Cardiac muscle cell (in vitro differentiated cells and primary cell): Measurements from ENCODE around the gene LSM7. TPM values are rescaled to one million over a fixed set of nuclear protein-coding genes. Genes with fewer than 3 reads are reported as not detected.

Experiments
- DNase-seq, 2 donors: peaks; one replicate each; pipeline versions ENCODE4 v3.0.0 to v3.0.0-alpha.2; 2010 to 2017; ENCODE audit warnings: low read depth in 1 of 2, low spot score in 1 of 2
- H3K27ac ChIP-seq: fragments of 200-600 bp; sonication (generic); 2 replicates; pipeline ENCODE4 v1.5.1; 2016
- H3K27me3 ChIP-seq: fragments of 200-600 bp; sonication (generic); 2 replicates; pipeline ENCODE4 v1.6.0; 2016; ENCODE audit warnings: control low read depth
- H3K36me3 ChIP-seq: fragments of 200-600 bp; sonication (generic); 2 replicates; pipeline ENCODE4 v1.5.1; 2016; ENCODE audit warnings: control low read depth
- H3K4me1 ChIP-seq: fragments of 200-600 bp; sonication (generic); 2 replicates; pipeline ENCODE4 v1.8.1; 2017; ENCODE audit warnings: low read depth, mild to moderate bottlenecking, mixed run types
- H3K4me3 ChIP-seq: fragments of 200-600 bp; sonication (generic); 2 replicates; pipeline ENCODE4 v1.5.1; 2016; ENCODE audit warnings: mild to moderate bottlenecking
- H3K9me3 ChIP-seq: fragments of 200-600 bp; sonication (generic); 2 replicates; pipeline ENCODE4 v1.5.1; 2017; ENCODE audit warnings: low read depth, mild to moderate bottlenecking, control low read depth
- polyA plus RNA-seq: library from polyadenylated mRNA; unstranded; fragments of >200 nt; fragmentation: Nextera tagmentation; extraction: Ambion mirVana; gene quantifications from 2 replicates; pipeline ENCODE4 v1.2.1, GENCODE V29; 2016
- total RNA-seq: library from RNA; depleted of rRNA; stranded (reverse); fragments of >200 nt; gene quantifications from 2 replicates; pipeline ENCODE4 v1.2.3, GENCODE V29; 2016
- TF ChIP-seq, protein P1 (sequence below): IDR thresholded peaks from 2 replicates; pipeline ENCODE4 v1.5.1; 2012; ENCODE audit warnings: low read depth, mild to moderate bottlenecking, low read length

LSM7 gene
- total and polyA plus RNA-seq, 2 experiments from 2014 or later, result 157 to 231 TPM

GRCh38 chr19:2356036-2356646, 27.8 kb upstream of the LSM7 start:
- no peaks in the 10 kb centered on the region for H3K4me1 ChIP-seq
- TF ChIP-seq, protein P1, sequence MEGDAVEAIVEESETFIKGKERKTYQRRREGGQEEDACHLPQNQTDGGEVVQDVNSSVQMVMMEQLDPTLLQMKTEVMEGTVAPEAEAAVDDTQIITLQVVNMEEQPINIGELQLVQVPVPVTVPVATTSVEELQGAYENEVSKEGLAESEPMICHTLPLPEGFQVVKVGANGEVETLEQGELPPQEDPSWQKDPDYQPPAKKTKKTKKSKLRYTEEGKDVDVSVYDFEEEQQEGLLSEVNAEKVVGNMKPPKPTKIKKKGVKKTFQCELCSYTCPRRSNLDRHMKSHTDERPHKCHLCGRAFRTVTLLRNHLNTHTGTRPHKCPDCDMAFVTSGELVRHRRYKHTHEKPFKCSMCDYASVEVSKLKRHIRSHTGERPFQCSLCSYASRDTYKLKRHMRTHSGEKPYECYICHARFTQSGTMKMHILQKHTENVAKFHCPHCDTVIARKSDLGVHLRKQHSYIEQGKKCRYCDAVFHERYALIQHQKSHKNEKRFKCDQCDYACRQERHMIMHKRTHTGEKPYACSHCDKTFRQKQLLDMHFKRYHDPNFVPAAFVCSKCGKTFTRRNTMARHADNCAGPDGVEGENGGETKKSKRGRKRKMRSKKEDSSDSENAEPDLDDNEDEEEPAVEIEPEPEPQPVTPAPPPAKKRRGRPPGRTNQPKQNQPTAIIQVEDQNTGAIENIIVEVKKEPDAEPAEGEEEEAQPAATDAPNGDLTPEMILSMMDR, result no peak
- H3K27ac ChIP-seq, result no peak overlapping the region
- no peaks in the 10 kb centered on the region for H3K9me3 ChIP-seq
- H3K36me3 ChIP-seq, result no peaks in the 10 kb centered on the region
- no peak overlapping the region for H3K4me3 ChIP-seq
- peaks cover 22% of the 10 kb centered on the region for H3K27me3 ChIP-seq
- no peak for DNase-seq

GRCh38 chr19:2355168-2356035, 27.0 kb upstream of the LSM7 start:
- TF ChIP-seq, protein P1, result no peak
- Histone ChIP-seq H3K9me3 (no peaks in the 10 kb centered on the region), H3K36me3 (no peaks in the 10 kb centered on the region), H3K27ac (no peak overlapping the region), H3K4me3 (no peak overlapping the region), H3K27me3 (peaks cover 16% of the 10 kb centered on the region), H3K4me1 (no peaks in the 10 kb centered on the region)
- no peak for DNase-seq

GRCh38 chr19:2354670-2355069, 26.3 kb upstream of the LSM7 start:
- H3K9me3 ChIP-seq, result no peaks in the 10 kb centered on the region
- no peak for DNase-seq
- no peaks in the 10 kb centered on the region for H3K4me1 ChIP-seq
- H3K36me3 ChIP-seq, result no peaks in the 10 kb centered on the region
- H3K27me3 ChIP-seq, result peaks cover 9% of the 10 kb centered on the region
- TF ChIP-seq, protein P1, result no peak
- no peak overlapping the region for H3K4me3 ChIP-seq
- no peak overlapping the region for H3K27ac ChIP-seq

DNA sequence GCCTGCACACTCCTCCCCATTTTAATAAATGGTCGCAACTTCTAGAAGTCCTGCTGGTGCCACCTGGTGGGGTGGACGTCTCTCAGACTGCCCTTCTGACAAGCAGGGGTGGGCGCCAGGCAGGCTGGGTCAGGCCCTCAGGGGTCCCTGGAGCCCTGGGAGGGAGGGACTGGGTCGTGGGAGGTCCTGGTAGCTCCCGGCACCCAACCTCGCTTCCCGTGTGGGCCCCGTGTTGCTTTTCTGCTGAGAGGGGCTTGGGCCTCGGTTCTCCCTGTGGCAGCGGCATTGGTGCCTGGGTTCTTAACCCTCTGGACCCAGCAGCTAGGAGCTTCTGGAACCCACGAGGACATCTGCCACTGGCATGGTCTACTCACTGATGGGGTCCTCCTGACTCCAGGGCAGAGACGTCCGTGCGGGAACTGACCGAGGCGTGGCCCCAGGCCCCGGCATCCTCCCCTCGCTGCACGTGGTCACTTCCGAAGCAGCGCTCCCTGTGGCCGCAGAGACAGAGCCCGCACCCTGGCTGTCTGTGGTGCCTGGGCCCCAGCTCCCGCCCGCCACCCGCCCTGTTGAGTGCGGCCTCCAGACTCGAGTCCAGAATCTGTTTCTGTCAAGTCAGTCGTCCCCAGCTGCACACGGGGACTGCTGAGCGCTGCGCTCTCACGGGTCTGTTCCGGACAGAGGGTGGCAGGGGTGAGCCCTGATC, 25.7 kb upstream of the LSM7 start:
- Histone ChIP-seq H3K36me3 (no peaks in the 10 kb centered on the region), H3K27me3 (peaks cover 2% of the 10 kb centered on the region), H3K4me3 (no peak overlapping the region), H3K27ac (no peak overlapping the region), H3K9me3 (no peaks in the 10 kb centered on the region), H3K4me1 (no peaks in the 10 kb centered on the region)
- DNase-seq, result no peak
- TF ChIP-seq, protein P1, result no peak

DNA sequence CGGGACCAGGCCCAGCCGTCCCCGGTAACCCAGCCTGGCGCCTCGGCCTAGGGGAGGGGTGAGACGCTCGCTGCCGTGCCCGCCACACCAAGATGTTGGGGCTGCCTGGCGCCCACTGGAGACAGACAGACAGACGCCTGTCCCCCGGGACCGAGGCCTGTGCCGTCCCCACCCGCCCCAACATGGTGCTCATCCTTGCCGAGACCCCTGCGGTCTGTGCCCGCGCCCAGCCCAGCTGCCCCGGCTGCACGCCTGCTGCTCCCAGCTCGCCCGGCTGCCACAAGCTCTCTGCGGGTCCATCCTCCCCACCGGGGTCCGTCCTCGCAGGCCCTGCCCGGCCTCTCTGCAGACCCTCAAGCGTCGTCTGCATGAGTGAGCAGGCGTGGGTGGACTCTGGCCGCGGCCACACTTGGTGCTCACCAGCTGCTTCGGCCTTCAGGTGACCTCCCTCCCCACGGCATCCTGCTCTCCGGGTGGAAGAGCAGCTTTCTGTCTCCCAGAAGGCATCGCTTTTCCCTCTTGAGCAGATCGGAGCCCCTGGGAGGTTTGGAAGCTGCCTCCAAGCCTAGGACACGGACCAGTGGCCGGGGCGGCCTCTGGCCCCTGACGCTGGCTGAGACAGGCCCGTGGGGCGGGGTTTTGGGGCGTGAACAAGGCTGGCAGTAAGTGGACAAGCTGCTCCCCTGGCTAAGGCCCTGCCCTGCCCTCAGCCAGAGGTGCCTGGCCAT, 24.9 kb upstream of the LSM7 start:
- TF ChIP-seq, protein P1, result no peak
- Histone ChIP-seq H3K9me3 (no peaks in the 10 kb centered on the region), H3K4me1 (no peaks in the 10 kb centered on the region), H3K4me3 (no peak overlapping the region), H3K36me3 (no peaks in the 10 kb centered on the region), H3K27me3 (no peaks in the 10 kb centered on the region), H3K27ac (no peak overlapping the region)
- DNase-seq, result no peak
